ENCODE measurements around the gene NR3C2.
"Not testable (repeated sequence)": the region's sequence is repeated elsewhere in the genome, so short reads cannot be mapped to it uniquely, and the experiment has no call there.

The NR3C2 gene

GRCh38 chr4:148329751-148330150 lies 112.5 kb downstream of the NR3C2 start:
- no peaks in the 10 kb centered on the region for H3K27me3 Mint-ChIP-seq
- H3K4me1 Mint-ChIP-seq: peaks cover 14% of the 10 kb centered on the region
- peaks cover 3% of the 10 kb centered on the region for H3K9me3 Mint-ChIP-seq
- no peak overlapping the region for H3K4me3 Mint-ChIP-seq
- ATAC-seq: no peak
- peaks cover 5% of the 10 kb centered on the region for H3K36me3 Mint-ChIP-seq
- no peak overlapping the region for H3K27ac Mint-ChIP-seq

GRCh38 chr4:148327683-148328082 lies 114.5 kb downstream of the NR3C2 start:
- H3K36me3 Mint-ChIP-seq: peaks cover 14% of the 10 kb centered on the region
- H3K27me3 Mint-ChIP-seq: no peaks in the 10 kb centered on the region
- H3K9me3 Mint-ChIP-seq: peaks cover 6% of the 10 kb centered on the region
- peak; percentile 48 for ATAC-seq
- no peak overlapping the region for H3K4me3 Mint-ChIP-seq
- H3K4me1 Mint-ChIP-seq: peaks cover 16% of the 10 kb centered on the region
- no peak overlapping the region for H3K27ac Mint-ChIP-seq

GRCh38 chr4:148323316-148323715 lies 118.9 kb downstream of the NR3C2 start:
- H3K27ac Mint-ChIP-seq, ATAC-seq, H3K9me3 Mint-ChIP-seq, H3K27me3 Mint-ChIP-seq, H3K4me3 Mint-ChIP-seq: not testable (repeated sequence)
- Mint-ChIP-seq H3K4me1 (peaks cover 15% of the 10 kb centered on the region), H3K36me3 (peaks cover 14% of the 10 kb centered on the region)

- Mint-ChIP-seq H3K36me3 (no peaks in the 10 kb centered on the region), H3K4me3 (no peak overlapping the region), H3K4me1 (no peaks in the 10 kb centered on the region), H3K27me3 (no peaks in the 10 kb centered on the region), H3K27ac (no peak overlapping the region), H3K9me3 (no peaks in the 10 kb centered on the region)
- ATAC-seq: no peak
These were observed 127.2 kb downstream of the NR3C2 start for GRCh38 chr4:148315049-148315448.

- no peaks in the 10 kb centered on the region for H3K36me3 Mint-ChIP-seq
- H3K27me3 Mint-ChIP-seq: no peaks in the 10 kb centered on the region
- no peaks in the 10 kb centered on the region for H3K9me3 Mint-ChIP-seq
- H3K4me1 Mint-ChIP-seq: peaks cover 4% of the 10 kb centered on the region
- ATAC-seq: no peak
- H3K4me3 Mint-ChIP-seq: no peak overlapping the region
- H3K27ac Mint-ChIP-seq: no peak overlapping the region
These were observed 129.2 kb downstream of the NR3C2 start for GRCh38 chr4:148312956-148313490.

- Mint-ChIP-seq H3K36me3 (no peaks in the 10 kb centered on the region), H3K4me3 (no peak overlapping the region), H3K9me3 (no peaks in the 10 kb centered on the region), H3K27ac (no peak overlapping the region), H3K27me3 (no peaks in the 10 kb centered on the region), H3K4me1 (peaks cover 11% of the 10 kb centered on the region)
- ATAC-seq: no peak
These were observed 130.7 kb downstream of the NR3C2 start for GRCh38 chr4:148311526-148311925.

- no peaks in the 10 kb centered on the region for H3K36me3 Mint-ChIP-seq
- H3K4me3 Mint-ChIP-seq: no peak overlapping the region
- no peak overlapping the region for H3K27ac Mint-ChIP-seq
- H3K27me3 Mint-ChIP-seq: no peaks in the 10 kb centered on the region
- H3K9me3 Mint-ChIP-seq: no peaks in the 10 kb centered on the region
- H3K4me1 Mint-ChIP-seq: peaks cover 11% of the 10 kb centered on the region
- no peak for ATAC-seq
These were observed 131.5 kb downstream of the NR3C2 start for GRCh38 chr4:148310756-148311155.

GRCh38 chr4:148305751-148306150 lies 136.5 kb downstream of the NR3C2 start:
- Mint-ChIP-seq H3K36me3 (no peaks in the 10 kb centered on the region), H3K4me3 (no peak overlapping the region), H3K9me3 (no peaks in the 10 kb centered on the region), H3K4me1 (peaks cover 11% of the 10 kb centered on the region), H3K27me3 (no peaks in the 10 kb centered on the region), H3K27ac (no peak overlapping the region)
- no peak for ATAC-seq

- no peaks in the 10 kb centered on the region for H3K9me3 Mint-ChIP-seq
- H3K4me1 Mint-ChIP-seq: peaks cover 13% of the 10 kb centered on the region
- H3K27me3 Mint-ChIP-seq: no peaks in the 10 kb centered on the region
- H3K36me3 Mint-ChIP-seq: peaks cover 11% of the 10 kb centered on the region
- H3K27ac Mint-ChIP-seq: no peak overlapping the region
- ATAC-seq: no peak
- H3K4me3 Mint-ChIP-seq: no peak overlapping the region
These were observed 139.8 kb downstream of the NR3C2 start for GRCh38 chr4:148302416-148302815.

GRCh38 chr4:148300877-148301276 lies 141.3 kb downstream of the NR3C2 start:
- Mint-ChIP-seq H3K4me1 (peaks cover 13% of the 10 kb centered on the region), H3K36me3 (peaks cover 11% of the 10 kb centered on the region), H3K27me3 (no peaks in the 10 kb centered on the region), H3K9me3 (no peaks in the 10 kb centered on the region), H3K4me3 (no peak overlapping the region), H3K27ac (no peak overlapping the region)
- no peak for ATAC-seq

- no peak for ATAC-seq
- no peak overlapping the region for H3K4me3 Mint-ChIP-seq
- no peaks in the 10 kb centered on the region for H3K9me3 Mint-ChIP-seq
- H3K4me1 Mint-ChIP-seq: peaks cover 19% of the 10 kb centered on the region
- H3K27me3 Mint-ChIP-seq: no peaks in the 10 kb centered on the region
- H3K36me3 Mint-ChIP-seq: peaks cover 11% of the 10 kb centered on the region
- no peak overlapping the region for H3K27ac Mint-ChIP-seq
These were observed 142.9 kb downstream of the NR3C2 start for GRCh38 chr4:148299337-148299736.

GRCh38 chr4:148296498-148296897 lies 145.7 kb downstream of the NR3C2 start:
- Mint-ChIP-seq H3K4me1 (peaks cover 19% of the 10 kb centered on the region), H3K36me3 (peaks cover 11% of the 10 kb centered on the region), H3K4me3 (no peak overlapping the region), H3K9me3 (no peaks in the 10 kb centered on the region), H3K27ac (no peak overlapping the region), H3K27me3 (no peaks in the 10 kb centered on the region)
- ATAC-seq: no peak

GRCh38 chr4:148295642-148296041 lies 146.6 kb downstream of the NR3C2 start:
- Mint-ChIP-seq H3K36me3 (peaks cover 11% of the 10 kb centered on the region), H3K27me3 (no peaks in the 10 kb centered on the region), H3K4me3 (no peak overlapping the region), H3K4me1 (peaks cover 21% of the 10 kb centered on the region), H3K9me3 (no peaks in the 10 kb centered on the region), H3K27ac (no peak overlapping the region)
- no peak for ATAC-seq

GRCh38 chr4:148293571-148293970 lies 148.6 kb downstream of the NR3C2 start:
- peaks cover 6% of the 10 kb centered on the region for H3K36me3 Mint-ChIP-seq
- H3K4me1 Mint-ChIP-seq: peaks cover 21% of the 10 kb centered on the region
- H3K27me3 Mint-ChIP-seq: no peaks in the 10 kb centered on the region
- no peak overlapping the region for H3K27ac Mint-ChIP-seq
- H3K9me3 Mint-ChIP-seq: no peaks in the 10 kb centered on the region
- no peak for ATAC-seq
- H3K4me3 Mint-ChIP-seq: no peak overlapping the region

GRCh38 chr4:148292686-148293085 lies 149.5 kb downstream of the NR3C2 start:
- Mint-ChIP-seq H3K27me3 (no peaks in the 10 kb centered on the region), H3K9me3 (no peaks in the 10 kb centered on the region), H3K36me3 (no peaks in the 10 kb centered on the region), H3K27ac (no peak overlapping the region), H3K4me1 (peaks cover 13% of the 10 kb centered on the region), H3K4me3 (no peak overlapping the region)
- ATAC-seq: no peak

GRCh38 chr4:148289740-148290139 lies 152.5 kb downstream of the NR3C2 start:
- H3K9me3 Mint-ChIP-seq: no peaks in the 10 kb centered on the region
- H3K36me3 Mint-ChIP-seq: no peaks in the 10 kb centered on the region
- H3K27ac Mint-ChIP-seq: no peak overlapping the region
- ATAC-seq: no peak
- H3K27me3 Mint-ChIP-seq: no peaks in the 10 kb centered on the region
- no peak overlapping the region for H3K4me3 Mint-ChIP-seq
- H3K4me1 Mint-ChIP-seq: peaks cover 6% of the 10 kb centered on the region

- peaks cover 11% of the 10 kb centered on the region for H3K4me1 Mint-ChIP-seq
- no peak overlapping the region for H3K4me3 Mint-ChIP-seq
- H3K27ac Mint-ChIP-seq: no peak overlapping the region
- ATAC-seq: no peak
- no peaks in the 10 kb centered on the region for H3K9me3 Mint-ChIP-seq
- no peaks in the 10 kb centered on the region for H3K27me3 Mint-ChIP-seq
- no peaks in the 10 kb centered on the region for H3K36me3 Mint-ChIP-seq
These were observed 153.8 kb downstream of the NR3C2 start for GRCh38 chr4:148288448-148288847.
